ENCODE data around the gene KCNK6. TPM values are rescaled to one million over a fixed set of nuclear protein-coding genes. Genes with fewer than 3 reads are reported as not detected.

KCNK6 gene
- total and polyA plus RNA-seq, 2 of the 8 experiments (the other 6 are each of a cell fraction or from before 2014, with no cell fraction given) = 10.6 to 13.3 TPM

DNA sequence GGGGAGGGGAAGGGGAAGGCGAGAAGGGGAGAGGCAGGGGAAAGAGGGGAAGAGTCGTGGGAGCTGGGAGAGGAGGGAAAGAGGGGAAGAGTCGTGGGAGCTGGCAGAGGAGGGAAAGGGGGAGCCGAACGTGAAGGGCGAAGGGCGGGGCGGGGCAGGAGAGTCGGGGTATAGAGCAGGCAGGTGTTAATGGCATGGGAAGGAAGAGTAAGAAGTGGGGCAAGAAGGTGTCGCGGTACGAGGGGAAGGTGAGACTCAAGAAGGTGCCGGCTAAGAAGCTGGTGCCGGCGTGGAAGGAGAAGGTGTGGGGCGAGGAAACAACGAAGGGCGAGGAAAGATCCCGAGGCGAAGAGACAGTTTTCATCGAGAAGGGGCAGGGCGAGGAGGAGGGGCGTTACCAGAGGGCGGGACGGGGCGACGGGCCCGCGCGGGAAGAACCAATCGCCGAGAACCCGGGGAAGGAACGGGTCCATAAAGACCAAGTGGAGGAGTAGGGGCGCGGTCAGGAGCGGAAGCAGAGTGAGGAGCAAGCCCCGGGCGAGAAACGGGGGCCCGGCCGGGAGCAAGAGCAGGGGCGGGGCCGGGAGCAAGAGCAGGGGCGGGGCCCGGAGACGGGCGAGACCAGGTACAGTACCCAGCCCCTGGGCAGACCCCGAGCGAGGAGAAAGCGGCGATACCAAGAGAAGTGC is 16.4 kb downstream of the KCNK6 start (continued):
- TF ChIP-seq RBBP5 (IDR thresholded peaks at IDR 0.05; ENCODE audit: borderline replicate concordance, low read depth, low read length) = 0 out of 2 replicates have a peak, but pooled peaks have one; percentile 39
- TF ChIP-seq SUZ12 (IDR thresholded peaks at IDR 0.05; ENCODE audit: low read length) = no peak
- TF ChIP-seq ASH2L (IDR thresholded peaks at IDR 0.05; ENCODE audit: low read length) = no peak
- TF ChIP-seq BACH1 (IDR thresholded peaks at IDR 0.05; ENCODE audit: low read length) = peak; percentile 60
- no peak for TF ChIP-seq TBP (IDR thresholded peaks at IDR 0.05; ENCODE audit: low read depth, low read length)
- TF ChIP-seq SP1 (IDR thresholded peaks at IDR 0.05; ENCODE audit: low read depth, low read length) = peak; percentile 51; the same call in 1 of the 2 replicates
- no peak for TF ChIP-seq BRCA1 (IDR thresholded peaks at IDR 0.05; ENCODE audit: low read depth, low read length)
- no peak for TF ChIP-seq EGR1 (IDR thresholded peaks at IDR 0.05; ENCODE audit: borderline replicate concordance, low read depth, low read length)
- TF ChIP-seq TCF12 (IDR thresholded peaks at IDR 0.05; ENCODE audit: low read depth, low read length) = no peak
- TF ChIP-seq USF2 (IDR thresholded peaks at IDR 0.05; ENCODE audit: low read length) = no peak
- no peak for TF ChIP-seq TAF1 (IDR thresholded peaks at IDR 0.05; ENCODE audit: low read depth, low read length)
- TF ChIP-seq TAF7 (optimal IDR thresholded peaks at IDR 0.05; ENCODE audit: borderline replicate concordance, low read depth, low read length) = no peak
- TF ChIP-seq RAD21 (IDR thresholded peaks at IDR 0.05 in 1 of 2, conservative IDR thresholded peaks at IDR 0.05 in 1 of 2; ENCODE audit: low read depth in 2 of 2, low read length in 2 of 2) = no peak
- TF ChIP-seq, protein P1, sequence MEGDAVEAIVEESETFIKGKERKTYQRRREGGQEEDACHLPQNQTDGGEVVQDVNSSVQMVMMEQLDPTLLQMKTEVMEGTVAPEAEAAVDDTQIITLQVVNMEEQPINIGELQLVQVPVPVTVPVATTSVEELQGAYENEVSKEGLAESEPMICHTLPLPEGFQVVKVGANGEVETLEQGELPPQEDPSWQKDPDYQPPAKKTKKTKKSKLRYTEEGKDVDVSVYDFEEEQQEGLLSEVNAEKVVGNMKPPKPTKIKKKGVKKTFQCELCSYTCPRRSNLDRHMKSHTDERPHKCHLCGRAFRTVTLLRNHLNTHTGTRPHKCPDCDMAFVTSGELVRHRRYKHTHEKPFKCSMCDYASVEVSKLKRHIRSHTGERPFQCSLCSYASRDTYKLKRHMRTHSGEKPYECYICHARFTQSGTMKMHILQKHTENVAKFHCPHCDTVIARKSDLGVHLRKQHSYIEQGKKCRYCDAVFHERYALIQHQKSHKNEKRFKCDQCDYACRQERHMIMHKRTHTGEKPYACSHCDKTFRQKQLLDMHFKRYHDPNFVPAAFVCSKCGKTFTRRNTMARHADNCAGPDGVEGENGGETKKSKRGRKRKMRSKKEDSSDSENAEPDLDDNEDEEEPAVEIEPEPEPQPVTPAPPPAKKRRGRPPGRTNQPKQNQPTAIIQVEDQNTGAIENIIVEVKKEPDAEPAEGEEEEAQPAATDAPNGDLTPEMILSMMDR (IDR thresholded peaks at IDR 0.05; ENCODE audit: control extremely low read depth in 1 of 3, insufficient read depth in 1 of 3, low read depth in 1 of 3, low read length in 3 of 3) = no peak
- peak in 1 of 2 experiments; percentile 66; a peak in 2 of 4 replicates for TF ChIP-seq HDAC2 (IDR thresholded peaks at IDR 0.05; ENCODE audit: borderline replicate concordance in 1 of 2, low read depth in 2 of 2, low read length in 2 of 2)

Data from H1 (cell line).